Keratinocyte (primary cell): ENCODE results near the gene CPT1B. TPM values are rescaled to one million over a fixed set of nuclear protein-coding genes. Genes with fewer than 3 reads are reported as not detected.

ENCODE experiments used
- DNase-seq: peaks from one replicate; pipeline ENCODE4 v3.0.0-alpha.2; 2011; ENCODE audit warnings: low read depth, missing footprints, low spot score
- FAIRE-seq: peaks from 2 replicates; lab custom pipeline; 2011; peaks lifted over from hg19 to GRCh38; lab: Jason Lieb, UNC
- H2AFZ ChIP-seq: 2 replicates; pipeline ENCODE4 v1.6.0; 2012; ENCODE audit warnings: low read length, control low read depth, inconsistent platforms; ENCODE audit not compliant: control insufficient read depth
- H3K27ac ChIP-seq: 2 replicates; pipeline ENCODE4 v1.5.1; 2011; ENCODE audit warnings: low read length; ENCODE audit not compliant: control insufficient read depth, insufficient read depth
- H3K27me3 ChIP-seq: 3 replicates; pipeline ENCODE4 v1.6.0; 2011; ENCODE audit warnings: low read length; ENCODE audit not compliant: control insufficient read depth, insufficient read depth; ENCODE audit errors: extremely low read depth
- H3K36me3 ChIP-seq, 2 experiments: 2 replicates in 1 of 2; 3 replicates in 1 of 2; pipeline ENCODE4 v1.5.1; 2011; ENCODE audit warnings: low read length in 2 of 2, mild to moderate bottlenecking in 1 of 2; ENCODE audit not compliant: control insufficient read depth in 2 of 2, insufficient read depth in 2 of 2; ENCODE audit errors: extremely low read depth in 1 of 2
- H3K4me1 ChIP-seq: 3 replicates; pipeline ENCODE4 v1.5.1; 2011; ENCODE audit warnings: low read length; ENCODE audit not compliant: control insufficient read depth, insufficient read depth; ENCODE audit errors: extremely low read depth
- H3K4me2 ChIP-seq: 3 replicates; pipeline ENCODE4 v1.6.0; 2011; ENCODE audit warnings: low read depth, low read length; ENCODE audit not compliant: control insufficient read depth, insufficient read depth; ENCODE audit errors: extremely low read depth
- H3K4me3 ChIP-seq, 3 experiments: fragments of 200-600 bp in 1 of 3; sonication (generic) in 1 of 3; 2 replicates in 2 of 3; 3 replicates in 1 of 3; pipeline ENCODE4 v1.5.1; 2011 to 2016; ENCODE audit warnings: low read length in 3 of 3, mild to moderate bottlenecking in 3 of 3, control low read depth in 2 of 3, inconsistent platforms in 1 of 3, low read depth in 1 of 3, mixed read lengths in 1 of 3, mixed run types in 1 of 3, moderate library complexity in 1 of 3; ENCODE audit not compliant: control insufficient read depth in 2 of 3, insufficient read depth in 2 of 3; ENCODE audit errors: extremely low read depth in 1 of 3
- H3K79me2 ChIP-seq: 2 replicates; pipeline ENCODE4 v1.6.0; 2012; ENCODE audit warnings: low read length; ENCODE audit not compliant: control insufficient read depth, insufficient read depth
- H3K9ac ChIP-seq: 3 replicates; pipeline ENCODE4 v1.6.0; 2011; ENCODE audit warnings: low read length; ENCODE audit not compliant: control insufficient read depth, insufficient read depth; ENCODE audit errors: extremely low read depth
- H3K9me1 ChIP-seq: 3 replicates; pipeline ENCODE4 v1.6.0; 2011; ENCODE audit warnings: low read length; ENCODE audit not compliant: control insufficient read depth, insufficient read depth; ENCODE audit errors: extremely low read depth
- H3K9me3 ChIP-seq: 2 replicates; pipeline ENCODE4 v1.5.1; 2012; ENCODE audit warnings: low read depth, low read length; ENCODE audit not compliant: control insufficient read depth
- H4K20me1 ChIP-seq: 3 replicates; pipeline ENCODE4 v1.6.0; 2011; ENCODE audit warnings: low read length; ENCODE audit not compliant: control insufficient read depth, insufficient read depth; ENCODE audit errors: extremely low read depth
- CTCF ChIP-seq, 3 experiments: IDR thresholded peaks in 1 of 3; conservative IDR thresholded peaks in 1 of 3; optimal IDR thresholded peaks in 1 of 3; 2 replicates in 2 of 3; 3 replicates in 1 of 3; pipeline versions ENCODE3 to v1.5.1; 2011; ENCODE audit warnings: low read length in 3 of 3, mild to moderate bottlenecking in 3 of 3, moderate library complexity in 2 of 3, control low read depth in 1 of 3, inconsistent platforms in 1 of 3; ENCODE audit not compliant: insufficient read depth in 2 of 3; ENCODE audit errors: extremely low read depth in 1 of 3
- EZH2 ChIP-seq: IDR thresholded peaks from one replicate; pipeline ENCODE4 v1.6.1; 2012; ENCODE audit warnings: inconsistent platforms, mild to moderate bottlenecking, low read length, moderate library complexity
- dilution Hi-C: fragments of 300-500 bp; cut with MboI; formaldehyde crosslinking; loops from one replicate; pipeline ENCODE4 v1.7.0; 2020; ENCODE audit warnings: low sequenced_read_pairs; ENCODE audit not compliant: extremely low pct_ligation_motif_present
- polyA plus RNA-seq, 5 experiments: library from polyadenylated mRNA; depleted of rRNA in 3 of 5; stranded (reverse) in 3 of 5; stranded (forward) in 1 of 5; unstranded in 1 of 5; fragments of >200 nt; gene quantifications; 1 replicate in 1 of 5; 2 replicates in 3 of 5; 3 replicates in 1 of 5; pipeline versions ENCODE4 v1.2.1 to v1.2.3, GENCODE V29; 2011 to 2012; ENCODE audit warnings: missing spikeins in 2 of 5, low read depth in 1 of 5, low replicate concordance in 1 of 5

Gene CPT1B
- polyA plus RNA-seq, 1 donor (not counting 4 experiments of a cell fraction or from before 2014, with no cell fraction given) = 11.0 TPM

DNA sequence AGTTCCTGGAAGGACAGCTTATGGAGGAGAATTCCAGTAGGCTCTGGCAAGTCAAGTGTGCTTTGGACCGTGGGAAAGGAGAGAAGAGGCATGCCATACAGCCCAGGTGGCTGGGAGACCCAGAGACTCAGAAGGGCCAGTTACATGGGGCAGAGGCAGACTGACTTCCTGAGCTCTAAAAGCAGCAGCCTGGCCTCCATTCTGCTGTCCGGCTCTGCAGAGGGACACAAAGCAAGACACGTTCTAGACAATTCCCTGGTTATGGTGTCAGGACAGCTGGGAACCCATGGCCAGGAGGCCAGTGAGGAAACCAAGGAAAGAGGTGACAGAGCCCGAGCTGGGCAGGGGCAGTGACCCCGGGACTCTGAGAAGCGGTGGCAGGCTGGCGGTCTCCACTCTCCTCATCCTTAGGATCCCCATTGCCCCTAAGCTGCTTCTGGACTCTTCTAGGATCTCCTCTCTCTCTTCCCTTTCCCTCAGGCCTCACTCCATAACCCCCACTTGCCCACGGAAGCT is 2.7 kb downstream of the CPT1B start:
- H3K36me3 ChIP-seq = peaks cover 23 to 25% of the 10 kb centered on the region in 2 experiments

GRCh38 chr22:50574383-50574755 is 3.9 kb downstream of the CPT1B start:
- Histone ChIP-seq H4K20me1 (no peaks in the 10 kb centered on the region), H3K9me1 (no peaks in the 10 kb centered on the region), H2AFZ (no peak overlapping the region), H3K27me3 (no peaks in the 10 kb centered on the region), H3K4me3 (no peak overlapping the region), H3K4me1 (no peaks in the 10 kb centered on the region), H3K27ac (no peak overlapping the region), H3K9ac (no peak overlapping the region), H3K36me3 (peaks cover 17 to 27% of the 10 kb centered on the region in 2 experiments), H3K9me3 (no peaks in the 10 kb centered on the region), H3K79me2 (no peaks in the 10 kb centered on the region), H3K4me2 (no peak overlapping the region)
- dilution Hi-C loops = no loop called here
- DNase-seq = no peak
- TF ChIP-seq CTCF (optimal IDR thresholded peaks at IDR 0.05 in 1 of 3, IDR thresholded peaks at IDR 0.05 in 1 of 3, conservative IDR thresholded peaks at IDR 0.05 in 1 of 3; ENCODE audit: extremely low read depth in 1 of 3, insufficient read depth in 2 of 3, low read length in 3 of 3) (no peak), EZH2 (no peak)
- no peak for FAIRE-seq

More for the DNA sequence above, 2.7 kb downstream of the CPT1B start:
- no peaks in the 10 kb centered on the region for H3K9me3 ChIP-seq
- H3K27ac ChIP-seq = no peak overlapping the region
- no peak for FAIRE-seq
- H3K27me3 ChIP-seq = no peaks in the 10 kb centered on the region
- dilution Hi-C loops = no loop called here
- no peaks in the 10 kb centered on the region for H3K79me2 ChIP-seq
- H3K4me2 ChIP-seq = no peak overlapping the region
- DNase-seq = no peak
- H4K20me1 ChIP-seq = no peaks in the 10 kb centered on the region
- H3K9ac ChIP-seq = no peak overlapping the region
- H2AFZ ChIP-seq = no peak overlapping the region
- TF ChIP-seq EZH2 (no peak), CTCF (optimal IDR thresholded peaks at IDR 0.05 in 1 of 3, IDR thresholded peaks at IDR 0.05 in 1 of 3, conservative IDR thresholded peaks at IDR 0.05 in 1 of 3; ENCODE audit: extremely low read depth in 1 of 3, insufficient read depth in 2 of 3, low read length in 3 of 3) (no peak)
- no peaks in the 10 kb centered on the region for H3K4me1 ChIP-seq
- no peak overlapping the region for H3K4me3 ChIP-seq
- no peaks in the 10 kb centered on the region for H3K9me1 ChIP-seq
